T follicular helper cell (primary cell): ENCODE data around the gene CYRIA.

Source experiments
- DNase-seq: peaks from one replicate; pipeline ENCODE4 v3.0.0-alpha.2; 2020; ENCODE audit warnings: low read depth

The CYRIA gene

DNA sequence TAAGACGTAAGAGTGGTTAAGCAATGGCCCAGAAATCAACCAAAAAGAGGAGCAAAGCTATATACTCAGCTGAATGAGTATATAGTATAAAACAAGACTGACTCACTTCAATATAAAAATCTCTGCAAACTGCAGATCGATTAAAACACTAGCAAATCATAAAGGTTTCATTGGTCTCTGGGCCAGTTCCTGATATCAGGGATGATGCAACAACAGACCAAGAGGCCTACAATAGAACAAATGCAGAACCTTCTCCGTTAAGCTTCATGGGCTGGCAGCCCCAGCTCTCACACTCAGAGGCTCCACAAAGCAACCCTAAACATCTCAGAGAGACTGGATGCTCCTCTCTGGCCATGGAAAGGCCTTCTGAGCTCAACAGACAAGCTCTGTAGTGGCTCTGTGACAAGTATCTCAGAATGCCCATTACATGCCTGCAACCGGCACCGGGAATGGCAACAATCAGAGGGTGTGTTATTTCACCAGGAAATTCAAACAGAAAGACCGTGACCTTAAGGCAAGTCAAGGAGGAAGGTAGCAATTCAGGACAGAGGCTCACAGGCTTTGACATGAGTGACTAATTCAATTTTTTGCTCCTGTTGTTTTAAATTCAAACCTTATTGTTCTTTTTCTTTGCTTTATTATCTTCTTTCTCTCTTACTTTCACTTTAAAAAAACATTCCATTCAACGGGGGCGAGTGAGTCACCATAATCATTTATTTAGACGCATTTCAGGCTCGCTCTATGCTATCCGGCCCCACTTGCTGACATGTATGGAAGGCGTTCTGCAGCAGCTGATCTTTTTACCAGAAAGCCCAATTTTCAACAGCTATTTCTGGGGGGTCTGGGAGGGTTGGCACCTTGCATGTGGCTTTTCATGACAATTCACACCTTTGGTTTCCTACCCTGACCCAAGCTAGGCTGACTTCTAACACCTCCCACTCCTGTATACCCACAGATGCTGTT is 15.1 kb downstream of the CYRIA start:
- no peak for DNase-seq

DNA sequence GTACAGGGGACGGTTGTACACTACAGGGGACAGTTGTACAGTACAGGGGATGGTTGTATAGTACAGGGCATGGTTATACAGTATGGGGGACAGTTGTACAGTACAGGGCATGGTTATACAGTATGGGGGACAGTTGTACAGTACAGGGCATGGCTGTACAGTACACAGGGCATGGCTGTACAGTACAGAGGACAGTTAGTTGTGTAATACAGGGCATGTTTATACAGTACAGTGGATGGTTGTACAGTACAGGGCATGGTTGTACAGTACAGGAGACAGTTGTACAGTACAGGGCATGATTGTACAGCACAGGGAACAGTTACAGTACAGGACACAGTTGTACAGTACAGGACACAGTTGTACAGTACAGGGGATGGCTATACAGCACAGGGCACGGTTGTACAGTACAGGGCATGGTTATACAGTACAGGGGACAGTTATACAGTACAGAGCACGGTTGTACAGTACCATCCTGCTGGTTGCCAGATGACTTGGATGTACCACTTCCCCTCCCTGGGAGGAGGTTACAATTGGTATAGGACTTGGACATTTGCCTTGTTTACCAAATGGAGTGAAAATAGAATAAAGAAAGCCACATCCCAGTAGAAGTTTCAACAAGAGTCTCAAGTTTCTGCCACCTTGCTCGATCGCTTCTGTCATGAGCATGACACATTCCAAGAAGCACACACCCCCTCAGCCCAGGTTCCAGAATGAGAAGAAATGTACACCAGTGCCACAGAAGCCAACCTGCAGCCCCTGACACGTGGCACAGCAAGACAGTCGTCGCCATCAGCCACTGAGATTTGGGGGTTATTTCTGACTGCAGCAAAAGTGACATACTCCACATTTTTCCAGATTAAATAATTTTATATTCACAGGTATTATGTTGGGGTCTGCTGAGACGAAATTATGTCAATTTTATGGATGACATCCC is 16.0 kb downstream of the CYRIA start:
- DNase-seq, result no peak

DNA sequence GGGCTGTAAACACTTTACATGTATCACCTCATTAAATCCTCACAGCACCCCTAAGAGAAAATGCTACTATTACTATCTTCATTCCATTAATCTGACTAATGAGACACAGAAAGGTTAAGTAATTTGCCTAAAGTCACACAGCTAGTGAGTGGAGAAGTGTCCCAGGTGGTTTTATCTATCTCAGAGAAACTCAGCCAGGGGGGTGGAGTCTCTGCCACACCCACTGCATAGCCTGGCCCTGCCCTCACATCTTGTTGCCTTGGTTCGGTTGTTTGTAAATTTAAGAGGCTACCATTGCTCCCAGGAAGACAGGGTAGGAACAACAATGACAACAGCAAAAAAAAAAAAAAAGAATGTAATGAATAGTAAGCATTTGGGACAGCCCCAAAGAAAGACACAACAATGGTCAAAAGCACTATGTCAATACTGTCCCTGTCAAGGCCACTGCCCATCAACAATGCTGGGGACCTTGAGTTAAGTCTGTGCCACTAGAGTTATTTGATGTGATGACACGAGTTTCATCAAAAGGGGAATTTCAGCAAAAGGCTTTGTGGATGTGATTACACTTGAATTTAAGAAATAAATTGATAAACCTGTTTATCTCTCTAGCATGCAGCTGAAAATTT is 17.5 kb downstream of the CYRIA start:
- DNase-seq, result no peak

DNA sequence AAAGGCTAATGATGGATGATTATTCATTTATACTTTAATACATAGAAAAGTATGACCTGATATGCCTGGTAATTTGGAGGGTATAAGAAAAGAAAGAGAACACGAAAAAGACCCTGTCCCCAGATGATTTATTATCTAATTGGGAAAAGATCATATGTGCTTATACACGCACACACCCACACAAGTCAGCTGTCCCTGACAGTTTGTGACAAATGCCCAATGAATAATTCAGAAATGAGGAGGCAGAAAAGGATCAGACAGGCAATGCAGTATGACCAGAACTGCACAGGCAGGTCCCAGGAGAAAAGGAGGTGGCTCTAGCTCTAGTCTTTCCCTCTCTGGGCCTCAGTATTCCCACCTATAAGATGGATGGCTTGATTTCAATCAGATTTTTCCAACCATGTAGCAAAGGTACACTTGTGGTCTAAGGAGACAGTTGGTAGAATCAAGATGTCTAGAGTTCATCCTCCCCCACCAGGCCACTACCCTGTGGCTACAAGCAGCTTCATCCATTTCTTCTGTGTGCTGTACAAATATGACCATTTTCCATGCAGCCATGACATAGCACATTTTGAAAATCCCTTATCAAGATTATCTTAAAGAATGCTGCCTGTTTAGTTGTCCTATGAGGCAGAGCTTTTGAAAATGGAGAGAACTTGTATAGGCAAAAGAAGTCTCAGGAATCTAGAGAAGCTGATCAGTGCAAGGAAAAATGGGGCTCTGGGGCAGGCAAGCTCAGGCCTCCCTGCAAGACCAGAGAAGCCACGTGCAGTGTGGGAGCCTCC is 19.7 kb downstream of the CYRIA start:
- no peak for DNase-seq

DNA sequence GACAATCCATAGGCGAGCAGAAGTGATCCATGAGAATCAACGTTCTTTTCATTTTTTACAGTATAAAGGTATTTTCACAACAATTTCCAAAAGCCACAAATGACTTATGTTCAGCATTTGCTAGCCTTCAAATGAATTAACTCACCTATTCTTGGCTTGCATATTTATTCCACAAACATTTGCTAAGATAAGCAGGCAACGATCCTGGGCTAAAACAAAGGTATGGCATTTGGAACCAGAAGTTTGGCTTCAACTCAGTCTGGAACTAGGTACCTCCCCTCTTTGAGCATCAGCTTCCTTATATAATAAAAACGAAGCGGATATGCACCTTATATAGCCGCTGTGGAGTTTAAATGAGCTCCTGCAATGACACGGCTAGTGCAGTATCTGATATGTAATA is 20.5 kb downstream of the CYRIA start:
- no peak for DNase-seq

DNA sequence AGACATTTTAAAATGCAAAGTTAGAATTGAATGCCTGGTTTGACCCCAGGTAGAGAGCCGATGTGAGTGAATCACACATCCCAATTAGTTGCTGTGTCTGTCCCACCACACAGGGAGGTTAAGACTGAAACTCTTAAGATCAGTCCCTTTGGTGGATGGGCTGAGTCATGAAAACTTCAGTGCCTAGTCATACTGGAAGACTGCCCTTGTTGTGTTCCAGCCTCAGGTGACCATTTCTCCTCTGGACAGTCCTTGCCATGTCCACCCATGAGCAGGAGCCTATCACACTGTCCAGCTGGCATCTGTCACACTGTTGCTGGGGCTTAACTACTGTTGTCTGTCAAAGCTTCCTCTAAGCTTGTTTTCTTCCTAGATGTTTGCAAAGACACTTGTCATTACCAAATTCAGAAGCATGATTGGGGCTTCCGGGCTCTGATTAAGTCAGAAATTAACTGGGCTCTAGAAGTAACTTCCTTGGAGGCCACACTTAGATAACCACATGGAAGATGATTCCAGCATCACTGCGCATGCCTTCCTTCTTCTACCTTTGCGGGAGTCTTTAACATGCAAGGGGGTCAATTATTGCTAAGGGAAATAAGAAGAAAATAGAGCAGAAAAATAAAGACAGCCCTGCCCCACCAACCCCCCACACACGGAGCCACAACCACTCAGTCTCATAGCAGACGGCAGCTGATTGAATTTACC is 21.3 kb downstream of the CYRIA start:
- no peak for DNase-seq

DNA sequence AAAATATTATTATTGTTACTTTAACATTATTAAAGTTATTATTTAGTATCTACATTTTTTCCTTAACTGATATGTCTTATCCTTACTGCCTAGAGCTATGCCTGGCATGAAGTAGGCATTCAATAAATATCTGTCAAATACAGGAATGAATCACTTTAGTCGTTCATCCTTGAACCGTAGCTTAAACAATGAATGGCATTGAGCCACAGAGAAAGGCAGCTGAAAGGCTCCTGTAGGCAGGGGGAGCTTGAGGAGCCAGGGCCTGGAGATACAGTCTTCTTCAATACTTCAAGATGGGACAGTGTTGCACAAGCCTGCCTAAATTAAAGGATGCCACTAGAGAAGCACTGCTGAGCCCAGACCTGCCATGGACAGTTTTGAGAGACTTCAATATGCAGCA is 22.5 kb downstream of the CYRIA start:
- no peak for DNase-seq

DNA sequence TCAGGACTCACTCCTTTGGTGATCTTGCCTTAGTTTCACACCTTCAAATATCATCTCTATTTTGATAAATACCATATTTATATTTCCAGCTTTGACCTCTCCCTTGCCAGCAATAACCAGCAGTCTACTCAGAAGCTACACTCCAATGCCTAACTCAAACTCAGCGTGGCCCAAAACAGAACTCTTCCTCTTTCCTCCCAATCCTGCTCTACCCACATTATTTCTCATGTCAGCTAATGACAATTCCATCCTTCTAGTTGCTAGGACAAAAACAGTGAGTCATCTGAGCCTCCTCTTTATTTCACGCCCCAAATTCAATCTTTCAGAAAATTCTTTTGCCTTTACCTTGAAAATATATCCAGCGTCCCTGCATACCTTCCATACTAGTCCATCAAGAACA is 23.5 kb downstream of the CYRIA start:
- no peak for DNase-seq

DNA sequence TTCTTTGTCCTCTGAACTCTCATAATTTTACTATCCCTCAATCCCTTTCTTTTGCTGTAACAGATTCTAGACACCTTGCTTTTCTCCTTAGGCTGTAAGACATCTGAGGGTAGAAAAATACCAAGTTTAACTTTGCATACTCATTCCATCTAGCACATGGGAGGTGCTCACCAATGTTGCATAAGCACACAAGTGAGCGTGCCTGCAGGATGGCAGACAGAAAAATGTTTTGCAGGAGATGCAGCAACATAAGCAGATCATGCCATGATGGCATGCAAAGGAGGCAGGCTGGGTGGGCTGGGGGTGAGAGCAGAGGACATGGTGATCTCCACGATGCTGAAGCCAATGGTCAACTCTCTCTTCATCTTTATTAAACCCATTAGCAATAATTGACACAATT is 24.1 kb downstream of the CYRIA start:
- no peak for DNase-seq

DNA sequence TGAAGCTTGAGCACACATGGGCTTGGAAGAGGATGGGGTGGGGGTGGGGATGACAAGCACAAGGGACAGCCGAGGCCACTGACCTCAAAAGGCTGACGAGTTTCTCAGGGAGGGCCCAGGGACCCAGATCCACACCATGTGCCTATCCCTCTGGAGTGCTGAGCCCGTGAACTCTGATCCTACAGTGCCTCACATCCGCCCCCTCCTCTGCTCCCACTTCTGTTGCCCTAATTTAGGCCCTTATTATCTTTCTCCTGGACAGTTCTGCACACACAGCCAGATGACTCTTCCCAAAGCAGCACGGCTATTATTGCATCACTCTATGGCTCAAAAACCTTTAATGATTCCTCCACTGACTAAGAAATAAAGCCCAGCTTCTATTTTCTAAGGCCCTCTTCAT is 24.8 kb downstream of the CYRIA start:
- no peak for DNase-seq

DNA sequence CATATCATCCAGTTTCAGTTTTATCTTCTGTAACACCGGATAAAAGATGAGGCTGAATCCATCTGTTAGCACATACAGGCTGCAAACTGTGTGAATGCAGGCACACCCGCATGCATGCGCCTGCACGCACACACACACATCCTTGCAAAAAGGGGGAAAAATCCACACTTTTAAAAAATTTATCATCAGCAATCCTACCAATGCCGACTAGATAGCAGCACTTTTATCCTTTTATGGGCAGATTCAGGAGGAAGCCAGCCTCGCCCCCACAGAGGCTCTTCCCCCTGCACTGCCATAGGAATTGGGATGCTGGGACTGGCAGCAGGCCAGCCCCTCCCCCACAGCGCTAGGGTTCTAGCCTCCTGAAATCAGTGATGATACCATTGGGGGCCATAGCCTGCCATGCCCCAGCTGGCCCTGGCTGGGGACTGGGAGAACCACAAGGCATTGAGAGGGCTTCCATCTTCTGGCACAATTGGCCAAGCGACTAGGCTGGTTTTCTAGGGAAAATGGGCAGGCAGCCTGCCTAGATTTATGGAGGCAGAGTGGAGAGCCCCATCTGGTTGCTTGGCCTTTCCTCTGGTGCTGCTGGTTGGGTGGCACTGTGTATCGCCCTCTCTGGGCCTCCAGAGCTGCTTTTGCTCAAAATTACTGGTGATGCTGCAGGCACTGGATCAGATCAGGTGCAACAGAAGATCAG is 25.5 kb downstream of the CYRIA start:
- DNase-seq, result no peak

DNA sequence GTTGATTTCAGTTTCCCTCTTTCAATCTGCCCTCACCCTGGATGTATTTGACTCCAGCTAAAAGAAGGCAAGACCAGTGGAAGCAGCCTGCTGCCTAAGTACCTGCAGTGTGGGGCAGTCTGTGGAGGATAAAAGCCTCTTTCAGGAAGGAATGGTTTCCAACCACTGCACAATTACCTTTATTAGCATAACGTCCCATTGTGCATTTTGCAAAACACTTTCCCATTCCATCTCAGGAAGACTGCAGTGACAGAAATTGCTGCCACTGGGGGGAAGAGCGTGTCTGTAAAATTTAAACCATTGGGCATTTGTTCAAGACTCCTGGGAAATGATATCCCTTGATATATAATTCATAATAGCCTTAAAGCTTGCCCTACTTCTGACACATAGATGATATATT is 26.2 kb downstream of the CYRIA start:
- DNase-seq, result no peak

DNA sequence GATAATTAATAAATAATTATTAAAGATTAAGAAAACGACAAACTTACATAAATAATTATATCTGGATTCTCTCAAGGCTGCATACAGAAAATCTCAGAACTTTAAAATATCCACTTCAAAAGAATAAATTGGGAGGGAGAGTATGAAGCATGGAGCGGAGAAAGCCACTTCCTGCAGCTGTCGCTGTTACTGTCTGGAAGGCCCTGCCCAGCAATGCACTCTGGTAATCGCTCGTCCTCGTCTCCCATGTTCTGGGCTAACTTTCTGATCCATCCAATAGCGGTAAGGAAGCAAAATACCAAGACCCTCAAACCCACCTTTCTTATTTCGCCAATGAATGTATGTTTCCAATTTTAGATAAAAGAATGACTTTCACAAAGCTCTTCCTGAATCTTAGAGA is 26.7 kb downstream of the CYRIA start:
- no peak for DNase-seq

DNA sequence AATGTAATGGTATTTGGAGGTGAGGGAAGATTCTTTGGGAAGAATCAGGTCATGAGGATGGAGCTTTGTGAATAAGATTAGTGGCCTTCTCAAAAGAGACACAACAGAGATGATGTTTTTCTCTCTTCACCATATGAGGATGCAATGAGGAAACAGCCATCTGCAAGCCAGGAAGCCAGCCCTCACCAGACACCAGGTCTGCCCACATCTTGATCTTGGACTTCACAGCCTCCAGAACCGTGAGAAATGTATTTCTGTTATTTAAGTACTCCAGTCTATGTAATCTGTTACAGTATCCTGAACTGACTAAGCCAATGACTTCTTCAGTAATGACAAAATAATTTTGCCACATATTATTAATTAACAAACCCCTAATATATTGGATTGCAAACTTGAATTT is 28.3 kb downstream of the CYRIA start:
- no peak for DNase-seq

DNA sequence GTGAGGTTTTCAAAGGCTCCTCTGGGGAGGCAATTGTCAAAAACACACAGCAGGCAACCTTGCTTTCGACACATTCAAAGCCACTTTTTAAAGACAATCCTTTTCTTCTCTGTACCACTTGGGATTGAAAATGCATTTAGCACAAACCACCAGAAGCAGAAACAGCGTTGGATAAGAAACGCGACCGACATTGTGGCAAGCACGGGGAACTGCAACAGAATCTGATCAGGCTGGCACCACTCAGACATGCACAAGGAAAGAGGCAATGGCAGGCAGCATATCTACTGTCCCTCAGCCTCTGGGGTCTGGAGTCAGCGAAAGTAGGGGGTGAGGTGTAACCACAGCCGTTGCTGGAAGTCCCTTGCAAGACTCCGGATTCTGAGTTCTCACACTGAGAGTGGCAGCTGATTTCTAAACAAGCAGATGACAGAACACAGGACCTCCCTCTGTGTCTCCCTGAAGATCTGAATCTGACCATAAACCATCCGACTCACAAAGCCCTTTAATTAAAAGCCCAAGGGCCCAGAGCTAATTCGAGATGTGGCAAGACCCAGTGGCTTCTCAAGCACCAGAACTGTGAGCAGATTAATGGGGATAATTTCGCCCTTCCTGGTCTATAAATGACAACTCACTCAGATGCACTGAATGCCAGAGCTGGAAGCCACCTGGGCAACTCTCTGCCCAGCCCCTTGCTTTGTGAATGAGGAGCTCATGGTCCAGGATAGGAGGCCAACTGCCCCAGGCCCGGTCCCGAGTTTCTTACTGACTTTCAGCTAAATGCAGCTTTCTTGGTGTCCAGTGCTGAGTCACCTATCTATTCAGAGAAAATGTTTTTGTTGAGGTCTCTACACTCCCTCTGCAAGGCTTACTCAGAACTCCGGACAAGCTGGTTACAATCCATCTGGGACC is 29.6 kb downstream of the CYRIA start:
- DNase-seq, result no peak

DNA sequence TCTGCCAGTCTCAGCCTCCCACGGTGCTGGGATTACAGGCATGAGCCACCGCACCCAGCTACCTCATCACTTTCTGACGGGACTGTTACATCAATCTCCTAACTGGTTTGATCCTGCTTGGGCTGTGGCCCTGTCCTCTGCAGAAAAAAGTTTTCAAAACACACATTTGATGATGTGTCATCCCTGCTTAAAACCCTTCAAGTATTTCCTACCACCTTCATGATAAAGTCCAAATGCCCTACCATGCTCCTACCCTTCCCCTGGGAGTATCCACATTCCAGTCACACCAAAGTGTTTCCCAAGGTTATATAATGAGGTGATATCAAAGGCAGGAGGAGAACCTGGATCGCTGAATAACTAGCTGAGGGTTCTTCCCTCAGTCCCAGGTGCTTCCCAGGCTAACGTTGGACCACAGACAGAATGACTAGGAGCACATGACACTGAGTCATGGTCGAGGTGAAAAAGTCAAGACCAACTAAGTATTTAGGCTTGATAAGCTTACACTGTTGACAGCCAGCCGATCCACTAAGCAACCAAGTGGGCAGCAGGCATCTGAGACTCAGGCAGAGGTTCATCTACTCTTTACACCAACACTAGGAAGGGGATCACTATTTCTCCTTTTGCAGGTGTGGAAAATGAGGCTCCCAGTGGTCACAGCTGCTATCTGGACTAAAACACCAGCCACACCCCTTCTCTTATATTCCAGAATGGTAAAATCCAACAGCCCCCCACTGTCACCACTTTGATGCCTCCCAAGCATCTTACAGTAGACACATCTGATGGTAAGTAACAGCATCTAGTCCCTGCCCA is 31.8 kb downstream of the CYRIA start:
- DNase-seq, result no peak

DNA sequence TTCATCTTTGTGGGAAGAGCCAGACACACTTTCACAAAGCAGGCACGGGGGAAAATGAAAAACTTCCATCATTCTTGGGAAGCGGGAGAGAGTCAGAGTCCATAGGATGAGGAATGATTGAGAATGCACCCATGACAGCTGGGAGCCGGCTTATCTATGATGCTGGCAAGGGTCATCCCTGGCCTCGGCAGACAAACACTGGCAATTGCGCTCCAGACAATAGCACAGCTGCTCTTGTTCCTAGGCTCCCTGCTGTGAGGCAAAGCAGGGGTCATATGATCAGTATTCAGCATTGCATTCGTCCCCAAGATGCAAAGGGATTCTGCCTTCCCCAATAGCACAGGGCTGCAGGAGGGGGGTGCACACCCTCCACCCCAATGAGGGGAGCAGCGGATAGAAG is 33.0 kb downstream of the CYRIA start:
- no peak for DNase-seq

DNA sequence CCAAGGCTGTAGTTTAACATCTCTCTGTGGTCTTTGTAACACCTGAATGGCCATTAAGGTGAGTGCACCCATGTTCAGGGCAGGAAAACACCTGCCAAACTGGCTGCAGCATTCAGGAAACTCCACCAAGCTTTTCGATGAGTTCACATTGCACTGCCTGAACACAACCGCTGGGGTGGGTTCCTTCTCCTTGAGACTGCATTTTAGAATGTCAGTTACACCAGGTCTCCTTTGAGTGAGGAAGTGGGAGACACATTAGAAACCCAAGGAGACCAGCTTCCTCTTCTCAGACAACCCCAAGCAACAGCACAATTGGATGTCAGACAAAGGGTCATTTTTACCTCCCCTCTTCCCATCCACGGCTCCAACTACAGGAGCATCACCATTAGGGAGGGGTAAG is 35.2 kb downstream of the CYRIA start:
- DNase-seq, result no peak
